Stimulated activated CD4-positive, alpha-beta T cell treated with anti-CD3 and anti-CD28 coated beads, Interleukin-1b, Interleukin-23, amount 100 ng/mL, for 48 hours (primary cell): ENCODE results near the gene ANKRD63.

ENCODE experiments used
- DNase-seq: peaks from one replicate; pipeline ENCODE4 v3.0.0-alpha.2; 2020

Gene ANKRD63

DNA sequence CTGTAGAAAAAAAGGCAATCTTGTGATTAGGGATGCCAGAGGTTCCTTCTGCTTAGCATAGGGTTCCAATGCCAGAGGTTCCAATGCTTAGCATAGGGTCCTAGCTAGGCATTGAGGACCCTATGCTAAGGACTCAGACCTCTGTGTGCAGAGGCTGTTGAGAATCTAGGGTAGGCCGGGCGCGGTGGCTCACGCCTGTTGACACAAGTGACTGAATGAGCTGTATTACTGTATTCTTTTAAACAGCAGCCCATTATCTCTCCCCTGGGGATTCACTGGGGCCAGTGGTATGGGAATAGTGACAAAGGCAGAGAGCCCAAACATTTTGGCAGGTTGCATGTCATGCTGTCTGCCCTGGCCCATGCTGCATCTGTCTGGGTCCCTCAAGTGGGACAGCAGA lies 27.8 kb downstream of the ANKRD63 start:
- no peak for DNase-seq

DNA sequence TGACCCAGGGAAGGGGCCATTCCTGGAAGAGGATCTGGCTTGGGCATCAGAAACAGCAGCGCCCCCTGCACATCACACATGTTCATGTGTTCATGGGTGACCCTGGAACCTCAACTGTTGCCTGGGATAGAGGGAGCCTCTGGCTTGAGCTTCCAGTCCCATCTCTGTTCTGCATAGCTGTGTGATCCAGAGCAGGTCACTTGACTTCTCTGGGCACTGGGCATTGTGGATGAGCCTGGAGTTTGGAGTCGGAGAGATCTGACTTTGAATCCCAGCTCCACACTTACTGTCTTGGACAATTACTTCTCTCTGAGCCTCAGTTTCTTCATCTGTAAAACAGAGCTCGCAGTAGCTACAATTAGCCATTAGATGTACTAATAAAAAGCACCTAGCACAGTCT lies 28.4 kb downstream of the ANKRD63 start:
- no peak for DNase-seq

DNA sequence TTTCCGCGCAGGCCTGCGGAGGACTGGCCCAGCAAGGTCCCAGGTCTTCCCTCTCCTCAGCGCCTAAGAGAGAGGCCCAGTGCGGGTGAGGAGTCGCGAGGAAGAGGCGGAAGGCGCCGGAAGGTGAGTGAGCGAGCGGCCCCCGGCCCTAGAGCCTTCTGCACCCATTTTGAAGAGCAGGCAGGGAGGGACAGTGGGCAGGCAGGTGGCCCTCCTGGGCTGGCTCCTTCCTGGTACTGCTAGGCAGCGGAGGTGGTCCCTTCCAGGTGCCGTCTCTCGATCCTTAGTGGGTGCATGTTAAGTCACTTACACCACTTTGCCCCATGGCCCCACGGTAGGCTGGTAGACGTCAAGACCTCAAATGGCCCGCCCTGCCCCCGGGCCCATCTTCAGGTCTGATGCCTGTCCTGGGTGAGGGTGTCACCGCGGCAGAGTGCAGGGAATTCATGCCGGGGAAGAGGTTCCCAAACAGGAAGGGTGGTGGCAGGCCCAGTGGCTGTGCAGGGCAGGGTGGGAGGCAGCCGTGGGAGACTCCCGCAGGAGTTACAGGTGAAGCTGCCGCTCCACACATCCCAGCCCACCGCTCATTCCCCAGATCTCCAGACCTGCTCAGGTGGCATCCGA lies 29.6 kb downstream of the ANKRD63 start:
- no peak for DNase-seq

DNA sequence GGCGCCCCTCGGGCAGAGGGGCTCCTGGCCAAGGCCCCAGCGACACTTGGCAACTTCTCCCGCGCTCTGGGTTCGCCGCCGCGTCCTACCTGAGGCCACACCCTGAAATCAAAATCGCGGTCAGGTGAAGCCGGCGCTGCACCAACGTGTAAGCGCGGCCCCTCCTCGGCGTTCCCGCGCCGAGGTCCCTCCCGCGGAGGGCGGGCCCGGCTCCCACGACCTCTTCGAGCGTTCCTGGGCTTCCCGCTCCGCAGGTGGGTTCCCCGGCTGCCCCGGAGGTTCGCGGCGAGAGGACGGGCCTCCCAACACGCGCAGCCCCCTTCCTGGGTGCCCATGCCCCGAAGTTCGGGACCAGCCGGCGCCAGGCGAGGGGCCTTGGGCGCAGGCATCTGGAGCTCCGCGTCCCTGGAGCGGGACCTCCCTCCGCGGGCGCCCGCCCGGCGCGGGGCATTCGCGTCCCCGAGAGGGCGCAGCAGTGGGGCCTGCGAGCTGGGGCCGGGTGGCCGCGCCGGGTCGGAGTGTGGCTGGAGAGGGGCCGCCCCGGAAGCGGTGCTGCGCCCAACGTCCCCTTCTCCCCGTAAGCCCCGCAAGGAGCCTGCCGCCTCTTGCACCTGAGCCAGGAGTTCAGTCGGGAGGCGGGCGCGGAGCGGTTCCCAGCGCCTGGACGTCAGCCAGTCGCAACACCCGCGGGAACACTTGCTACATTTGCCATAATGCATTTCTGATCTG lies 30.3 kb downstream of the ANKRD63 start:
- DNase-seq = no peak

DNA sequence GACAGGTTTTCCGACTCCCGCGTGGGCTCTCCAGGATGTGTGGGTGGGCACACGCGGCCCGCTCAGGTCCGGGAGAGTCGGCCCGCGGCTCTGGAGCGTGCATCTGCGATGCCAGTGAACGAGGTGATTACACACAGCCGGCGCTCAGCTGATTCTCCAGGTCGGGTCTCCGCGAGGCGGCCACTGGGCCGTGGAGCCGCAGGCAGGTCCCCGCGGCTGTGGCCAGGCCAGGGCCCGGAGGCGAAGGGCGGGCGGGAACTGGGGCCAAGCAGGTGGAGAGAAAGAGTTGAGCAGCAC lies 30.8 kb downstream of the ANKRD63 start:
- no peak for DNase-seq

DNA sequence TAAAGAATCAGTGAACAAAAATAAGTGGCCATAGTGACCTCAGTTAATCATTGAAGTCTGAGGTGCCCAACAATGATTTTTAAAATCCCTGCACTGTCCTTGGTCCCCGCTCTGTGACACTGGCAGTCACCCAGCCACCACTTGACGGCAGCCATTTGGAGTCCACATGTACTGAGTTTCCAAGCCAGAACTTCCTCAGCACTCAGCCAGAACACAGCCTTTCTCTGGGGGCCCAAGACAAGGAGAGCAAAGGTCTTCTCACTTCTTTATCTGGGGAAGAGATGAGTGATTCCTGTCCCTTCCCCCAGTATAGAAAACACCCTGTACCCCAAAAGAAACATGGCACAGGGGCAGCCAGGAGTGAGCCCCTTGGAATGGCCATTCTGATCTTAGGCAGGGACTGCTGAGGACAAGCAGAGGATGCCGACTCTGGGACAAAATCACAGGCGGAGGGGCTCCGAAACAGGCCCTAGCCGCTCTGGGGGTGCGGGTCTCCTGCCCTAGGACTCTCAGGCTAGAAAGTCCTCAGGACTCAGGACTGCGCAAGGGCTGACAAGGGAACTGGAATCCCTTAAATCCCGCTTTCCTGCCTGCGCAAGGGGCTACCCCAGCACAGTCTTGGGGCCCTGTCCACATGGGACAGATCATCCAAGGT lies 31.3 kb downstream of the ANKRD63 start:
- no peak for DNase-seq

DNA sequence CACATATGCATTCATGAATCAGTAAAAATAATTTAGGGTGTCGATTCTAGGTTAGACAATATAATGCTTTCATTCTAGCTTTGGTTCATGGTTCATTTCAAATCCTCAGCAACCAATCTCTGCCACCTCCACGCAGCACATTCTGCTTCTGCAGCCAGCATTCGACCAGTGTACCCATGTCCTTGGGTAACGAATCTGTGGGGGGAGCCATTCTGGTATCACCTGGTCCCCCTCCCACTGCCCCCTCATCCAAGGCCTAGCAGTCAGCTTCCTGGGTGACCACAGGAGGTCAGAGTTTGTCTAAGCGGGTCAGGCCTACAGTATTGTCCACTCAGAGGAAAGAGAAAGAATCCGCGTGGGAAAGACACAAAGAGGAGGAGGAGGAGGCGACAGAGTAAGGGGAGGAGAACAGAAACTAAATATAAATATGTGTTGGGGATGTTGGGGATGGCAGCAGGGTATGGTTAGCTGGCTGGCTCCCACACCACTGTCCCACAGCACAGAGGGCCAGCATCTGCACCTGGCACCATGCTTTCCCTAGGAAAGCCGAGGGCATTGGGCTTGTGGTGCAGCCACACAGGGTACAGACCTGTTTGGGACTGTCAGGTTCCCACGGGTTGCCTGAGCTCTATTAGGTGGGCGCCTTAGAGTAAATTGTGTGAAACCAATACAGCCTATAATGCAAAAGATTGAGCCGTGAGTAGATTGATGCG lies 31.9 kb downstream of the ANKRD63 start:
- no peak for DNase-seq

DNA sequence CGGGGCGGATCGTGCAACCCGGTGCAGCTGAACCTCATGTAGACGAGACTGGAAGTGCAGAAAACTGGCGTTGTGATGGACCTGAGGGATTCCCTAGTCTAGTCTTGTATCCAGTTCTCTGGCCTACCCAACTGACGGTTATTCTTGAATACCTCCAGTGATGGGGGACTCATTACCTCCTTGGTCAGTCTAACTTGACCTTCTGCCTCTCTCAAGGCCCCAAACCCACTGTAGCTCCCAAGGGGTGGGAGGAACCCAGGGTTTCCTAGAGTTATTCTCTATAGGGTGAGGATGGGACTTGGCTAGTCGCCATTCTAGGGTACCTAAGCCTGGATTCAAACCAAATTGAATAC lies 32.6 kb downstream of the ANKRD63 start:
- DNase-seq = no peak

DNA sequence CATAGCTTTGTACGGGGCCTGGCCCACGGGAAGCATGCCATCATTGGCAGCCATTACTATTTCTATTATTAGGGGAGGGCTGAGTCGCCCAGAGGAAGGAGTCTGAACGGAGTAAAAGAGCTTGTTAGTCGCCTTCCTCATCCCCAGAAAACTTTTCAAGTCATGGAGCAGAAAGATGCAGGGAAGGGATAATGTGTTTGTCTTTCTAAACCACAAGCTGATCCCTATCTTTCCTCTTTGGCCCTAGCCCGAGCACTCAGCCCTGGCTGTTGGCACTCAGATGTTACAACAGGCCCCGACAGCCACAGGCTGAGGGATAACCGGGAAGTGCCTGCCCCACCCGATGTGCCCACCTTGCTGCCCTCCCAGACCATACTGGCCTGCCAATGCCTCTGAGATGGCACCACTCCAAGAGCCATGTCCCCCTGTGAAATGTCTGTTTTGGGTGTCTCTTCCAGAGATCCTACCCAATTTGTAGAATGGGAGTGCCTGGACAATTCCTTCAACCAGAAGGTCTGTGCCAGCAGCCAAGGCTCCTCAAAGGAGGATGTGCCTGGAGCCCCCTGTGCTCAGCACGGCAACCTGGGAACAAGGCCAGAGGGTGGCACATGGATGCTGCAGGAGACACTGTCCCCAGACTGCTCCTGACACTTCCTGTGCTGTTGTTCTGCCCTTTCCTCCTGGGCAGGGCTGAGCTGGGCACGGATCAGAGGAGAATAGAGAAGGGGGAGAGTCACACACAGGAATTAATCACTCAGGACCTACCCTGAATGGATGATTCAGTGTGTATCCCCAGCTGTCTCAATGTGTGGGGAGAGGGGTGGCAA lies 33.2 kb downstream of the ANKRD63 start:
- no peak for DNase-seq

DNA sequence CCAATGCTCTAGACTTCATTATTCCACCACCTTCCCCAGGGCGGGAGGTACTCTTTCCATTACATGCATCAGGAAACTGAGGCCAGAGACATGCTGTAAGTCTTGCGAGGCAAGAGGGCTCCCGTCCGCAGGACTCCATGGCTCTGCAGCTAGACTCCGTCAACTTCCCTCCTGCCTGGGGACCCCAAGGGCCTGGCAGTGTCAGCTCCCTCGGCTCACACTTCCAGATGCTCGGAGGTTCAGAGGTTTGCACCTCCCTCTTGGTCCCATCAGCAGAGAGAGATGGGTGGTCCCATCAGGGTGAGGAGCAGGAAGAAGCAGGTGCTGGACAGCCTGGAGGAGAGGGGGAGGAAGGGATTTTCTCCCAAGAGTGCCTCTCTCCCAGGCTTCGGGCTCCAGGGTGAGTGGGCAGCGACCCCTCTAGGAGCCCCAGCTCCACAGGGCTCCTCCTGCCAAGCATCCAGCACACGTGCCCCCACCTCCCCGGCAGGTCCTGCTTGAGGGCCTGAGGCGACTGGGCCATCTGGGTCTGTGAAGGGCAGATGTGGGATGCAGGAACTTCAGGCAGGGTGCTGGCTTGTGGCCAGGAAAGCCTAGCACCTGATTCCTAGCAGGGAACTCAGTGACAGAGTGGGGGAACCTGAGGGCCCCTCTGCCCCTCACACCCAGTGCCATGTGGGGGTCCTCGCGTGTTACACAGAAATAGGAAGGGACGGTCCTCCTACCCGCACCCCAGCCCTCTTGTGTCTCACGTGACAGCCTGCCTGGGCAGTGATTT lies 34.7 kb downstream of the ANKRD63 start:
- no peak for DNase-seq

DNA sequence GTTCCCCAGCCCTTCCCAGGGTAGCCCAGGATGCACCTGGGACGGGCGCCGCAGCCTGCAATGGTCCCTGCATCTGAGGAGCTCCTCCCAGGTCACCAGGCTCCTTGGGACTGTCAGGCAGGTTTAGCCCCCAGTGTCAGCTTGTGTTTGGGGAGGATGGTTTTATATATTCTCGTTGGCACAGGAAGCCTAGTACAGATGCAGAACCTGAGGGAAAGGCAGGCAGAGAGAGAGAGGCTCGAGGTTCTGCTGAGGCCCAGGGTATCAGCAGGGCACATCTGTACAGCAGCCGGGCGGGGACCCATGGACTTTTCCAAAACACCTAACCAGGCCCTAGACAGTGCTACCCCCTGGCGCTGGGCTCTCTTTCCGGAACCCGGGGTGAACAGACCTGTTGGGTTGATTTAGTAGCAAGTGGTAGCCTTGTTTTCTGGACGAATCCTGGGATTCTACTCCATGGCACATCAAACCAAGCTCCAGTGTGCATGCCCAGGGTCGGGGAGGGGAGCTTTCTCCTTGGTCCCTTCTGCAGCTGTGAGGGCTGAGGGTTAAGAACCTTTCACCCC lies 35.4 kb downstream of the ANKRD63 start:
- DNase-seq = no peak

DNA sequence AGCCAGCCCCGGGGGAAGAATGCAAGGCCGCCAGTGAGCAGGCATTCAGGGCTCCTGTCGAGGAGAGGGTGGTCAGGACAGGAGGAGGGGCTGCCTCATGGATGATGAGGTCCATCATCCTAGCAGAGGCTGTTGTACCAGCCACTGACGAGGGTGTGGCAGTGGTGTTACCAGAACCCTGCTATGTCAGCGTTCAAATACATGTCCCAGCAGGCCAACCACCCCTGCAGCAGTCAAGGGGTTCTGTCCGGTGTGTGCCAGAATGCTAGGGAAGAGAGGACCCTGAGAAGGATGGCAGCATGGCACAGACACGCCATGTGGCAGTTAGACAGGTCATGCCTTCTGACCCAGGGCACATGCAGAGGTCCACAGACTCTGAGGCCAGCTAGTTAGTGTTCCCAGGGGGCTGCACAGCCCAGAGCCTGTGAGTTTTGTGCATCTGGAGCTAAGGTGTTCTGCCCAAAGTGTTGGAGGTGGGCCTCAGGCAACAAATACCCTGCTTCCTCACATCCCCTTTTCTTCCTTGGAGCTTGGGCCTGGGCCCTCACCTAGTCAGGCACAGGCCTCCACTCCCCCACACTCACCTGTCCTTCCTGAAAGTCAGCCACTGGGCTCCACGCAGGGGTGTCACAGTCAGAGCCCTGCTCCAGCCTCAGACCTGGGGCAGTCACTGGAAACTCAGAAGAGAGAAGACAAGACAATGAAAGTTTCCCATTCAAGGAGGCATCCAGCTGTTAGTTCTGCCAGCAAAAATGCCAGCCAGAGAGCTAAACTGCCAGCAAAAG lies 36.2 kb downstream of the ANKRD63 start:
- no peak for DNase-seq

DNA sequence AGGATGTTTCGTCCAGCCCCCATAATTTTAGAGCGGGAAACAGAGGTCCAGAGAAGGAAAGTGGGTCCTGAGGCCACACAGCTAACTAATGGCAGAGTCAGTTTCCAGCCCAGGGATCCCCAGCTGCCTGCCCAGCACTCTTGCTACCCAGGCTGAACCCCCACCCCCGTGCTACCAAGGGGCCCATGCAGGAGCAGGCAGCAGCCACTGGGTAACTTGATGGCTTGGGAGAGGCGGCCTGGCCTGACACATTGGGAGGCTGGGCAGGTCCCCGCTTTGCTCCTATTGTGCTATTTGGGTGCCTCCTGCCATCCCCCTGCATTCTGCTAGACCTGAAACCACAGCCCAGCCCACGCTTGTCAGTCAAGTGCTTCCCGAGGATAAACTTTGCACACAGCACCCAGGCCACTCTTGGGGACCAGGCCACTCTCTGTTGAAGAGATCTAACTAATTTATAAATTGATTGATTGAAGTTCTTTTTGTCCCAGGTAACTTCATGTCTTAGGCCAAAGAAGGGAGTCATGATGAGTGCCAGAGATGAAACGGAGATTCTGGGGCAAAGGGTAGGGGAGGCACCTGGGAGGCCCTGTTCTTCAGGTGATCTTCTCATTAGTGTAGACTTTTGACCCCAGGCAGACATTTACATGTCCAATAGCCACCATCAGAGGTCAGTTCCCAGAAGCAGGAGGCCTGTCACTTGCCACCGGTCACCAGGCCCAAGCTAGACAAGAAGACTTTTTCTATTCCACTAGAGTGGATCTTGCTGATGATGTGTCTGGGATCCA lies 37.0 kb downstream of the ANKRD63 start:
- no peak for DNase-seq

DNA sequence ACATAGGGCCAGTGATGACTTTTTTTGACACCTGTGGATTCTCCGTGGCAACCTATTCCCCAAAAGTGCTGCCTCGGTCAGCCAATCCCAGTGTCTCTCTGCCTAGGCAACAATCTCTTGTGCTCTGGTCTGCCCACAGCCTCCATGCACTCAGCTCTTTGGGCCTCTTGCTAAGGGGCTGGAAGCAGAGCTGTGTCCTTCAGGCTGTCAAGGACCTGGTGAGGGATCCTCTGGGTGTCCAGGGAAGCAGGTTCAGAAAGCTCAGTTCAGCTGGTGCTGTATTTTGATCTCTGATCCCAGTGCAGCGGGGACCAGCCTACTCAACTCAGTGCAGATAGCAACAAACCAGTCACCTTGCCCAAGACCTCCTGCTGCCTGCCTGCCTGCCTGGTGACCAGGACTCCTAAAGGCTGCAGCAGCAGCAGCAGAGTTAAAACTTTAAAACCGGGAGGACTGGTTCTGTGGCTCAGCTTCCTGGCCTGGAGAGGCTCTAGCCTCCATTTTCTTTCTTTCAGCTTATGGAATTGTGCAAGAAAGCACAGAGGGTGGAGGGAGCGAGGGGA lies 37.8 kb downstream of the ANKRD63 start:
- no peak for DNase-seq

DNA sequence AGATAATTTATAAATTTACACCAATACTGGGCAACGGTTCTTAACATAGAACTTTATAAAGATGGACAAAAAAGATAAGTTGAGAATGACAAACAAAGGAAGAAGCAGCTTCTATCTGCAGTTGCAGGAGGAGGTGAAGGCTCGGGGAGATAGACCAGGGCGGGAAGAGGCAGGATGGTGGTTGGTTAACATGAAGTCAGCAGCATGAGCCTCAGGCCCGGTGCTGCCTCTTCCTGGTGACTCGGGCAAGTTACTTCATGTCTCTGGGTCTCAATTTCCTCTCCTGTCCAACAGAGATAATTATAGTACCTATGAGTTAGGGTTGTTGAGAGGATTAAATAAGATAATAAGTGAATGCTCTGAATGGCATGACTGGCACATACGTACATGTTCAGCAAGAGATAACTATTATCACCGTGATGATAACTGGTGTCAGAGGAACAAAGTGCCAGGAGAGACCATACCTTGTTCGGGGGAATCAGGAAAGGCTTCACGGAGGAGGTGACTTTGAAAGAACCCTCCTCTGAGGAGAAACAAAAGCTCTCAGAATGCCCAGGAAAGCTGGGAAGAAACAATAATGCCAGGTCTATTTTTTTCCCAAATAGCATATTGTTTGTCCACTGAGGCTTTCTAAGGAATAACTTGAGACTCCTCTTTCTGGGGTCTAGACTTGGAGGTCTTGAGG lies 39.6 kb downstream of the ANKRD63 start:
- DNase-seq = no peak

DNA sequence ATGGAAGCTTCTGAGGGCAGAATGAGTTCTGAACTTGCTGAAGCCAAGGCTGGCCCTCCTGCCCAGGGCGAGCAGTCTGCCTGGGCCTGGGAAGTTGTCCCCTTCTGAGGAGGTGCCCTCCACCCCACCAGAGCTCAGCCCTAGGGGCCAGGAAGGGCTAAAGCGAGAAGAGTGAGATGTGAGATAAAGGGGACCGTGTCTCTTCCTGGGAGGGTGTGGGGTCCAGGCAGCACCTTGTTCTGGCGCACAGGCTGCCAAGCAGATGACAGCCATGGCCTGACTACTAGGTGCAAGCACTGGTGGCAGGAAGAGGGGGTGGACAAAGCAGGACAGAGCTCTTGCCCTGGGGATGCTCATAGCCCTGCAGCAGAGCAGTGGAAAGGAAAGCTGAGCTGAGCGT lies 40.3 kb downstream of the ANKRD63 start:
- no peak for DNase-seq

DNA sequence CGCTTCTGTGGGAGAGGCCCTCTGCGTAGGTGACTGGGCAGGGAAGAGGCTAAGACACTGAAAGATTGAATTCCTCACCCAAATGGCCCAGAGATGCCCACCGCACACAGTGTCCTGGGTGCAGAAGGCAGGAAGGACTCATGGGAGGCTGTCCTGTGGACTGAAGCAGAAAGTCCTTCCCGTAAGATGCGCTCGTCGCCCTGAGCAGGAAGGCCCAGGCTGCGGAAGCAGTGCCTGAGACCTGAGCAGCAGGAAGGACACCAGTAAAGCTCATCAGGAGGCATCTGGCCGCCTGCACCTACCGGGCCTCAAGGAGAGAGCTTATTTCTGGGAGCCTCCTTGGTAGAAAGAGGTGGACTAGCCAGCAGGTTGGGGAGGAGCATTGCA lies 40.7 kb downstream of the ANKRD63 start:
- no peak for DNase-seq

DNA sequence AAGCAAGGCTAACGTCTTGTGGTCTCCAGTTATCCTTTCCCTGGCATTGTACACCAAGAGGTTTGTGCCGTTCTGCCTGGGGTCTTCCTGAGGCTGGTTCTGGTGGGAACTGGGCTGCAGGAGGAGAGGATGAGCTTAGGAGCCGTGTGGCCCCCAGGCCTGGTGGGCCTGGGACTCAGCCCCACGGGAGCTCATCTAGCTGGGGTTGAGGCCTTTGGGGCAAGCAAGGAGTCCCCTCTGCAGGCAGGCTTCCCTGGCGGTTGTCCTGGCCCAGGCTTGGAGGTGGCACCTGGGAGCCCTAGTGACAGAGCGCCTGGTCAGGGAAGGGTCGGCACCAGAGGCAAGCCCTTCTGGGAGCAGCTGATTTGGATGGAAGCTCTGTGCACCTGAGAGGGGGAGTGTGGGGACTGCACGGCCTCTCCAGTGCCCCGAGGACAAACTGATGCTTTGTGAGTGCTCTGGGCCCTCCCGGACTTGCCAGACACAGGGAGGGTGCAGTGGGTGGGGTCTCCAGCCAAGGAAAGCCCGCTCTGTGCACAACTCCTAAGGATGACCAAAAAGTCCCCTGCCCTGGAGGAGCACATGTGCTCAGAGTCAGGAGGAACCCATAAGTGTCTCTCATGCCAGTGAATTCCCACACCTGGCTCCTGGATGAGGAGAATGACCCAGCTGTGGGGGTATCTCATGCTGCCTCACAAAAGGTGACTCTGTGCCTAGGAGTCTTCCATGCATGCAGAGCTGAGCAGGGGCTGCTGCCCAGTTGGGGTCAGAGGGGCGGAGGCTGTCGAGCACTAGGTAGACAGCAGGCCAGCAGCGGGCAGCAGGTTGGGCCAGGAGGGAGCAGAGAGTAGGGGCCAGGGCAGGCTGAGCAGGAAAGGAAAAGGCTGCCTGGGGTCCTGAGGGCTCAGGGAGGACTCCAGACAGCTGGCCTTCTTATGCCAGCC lies 41.3 kb downstream of the ANKRD63 start:
- no peak for DNase-seq
